ENCODE measurements around the gene NSD2. TPM values are rescaled to one million over a fixed set of nuclear protein-coding genes. Genes with fewer than 3 reads are reported as not detected.

The NSD2 gene
- polyA plus RNA-seq, 1 donor (not counting 4 experiments of a cell fraction or from before 2014, with no cell fraction given) = 22.6 TPM

GRCh38 chr4:1870328-1870577, 940 bp upstream of the NSD2 start:
- Histone ChIP-seq H3K9me3 (ENCODE audit: control insufficient read depth, low read depth, low read length) (no peaks in the 10 kb centered on the region), H4K20me1 (ENCODE audit: control insufficient read depth, extremely low read depth, insufficient read depth, low read length) (no peaks in the 10 kb centered on the region), H3K79me2 (ENCODE audit: control insufficient read depth, insufficient read depth, low read length) (peaks cover 35% of the 10 kb centered on the region), H3K9me1 (ENCODE audit: control insufficient read depth, extremely low read depth, insufficient read depth, low read length) (no peaks in the 10 kb centered on the region), H3K27me3 (ENCODE audit: control insufficient read depth, extremely low read depth, insufficient read depth, low read length) (peaks cover 4% of the 10 kb centered on the region), H3K4me3 (ENCODE audit: control insufficient read depth in 2 of 3, extremely low read depth in 1 of 3, insufficient read depth in 2 of 3, low read depth in 1 of 3, low read length in 3 of 3) (peak overlapping the region; percentile 66 to 75 (median 72)), H2AFZ (ENCODE audit: control insufficient read depth, low read length) (peak overlapping the region; percentile 90), H3K4me1 (ENCODE audit: control insufficient read depth, extremely low read depth, insufficient read depth, low read length) (peaks cover 28% of the 10 kb centered on the region), H3K9ac (ENCODE audit: control insufficient read depth, extremely low read depth, insufficient read depth, low read length) (peak overlapping the region; percentile 86), H3K27ac (ENCODE audit: control insufficient read depth, insufficient read depth, low read length) (peak overlapping the region; percentile 86), H3K36me3 (ENCODE audit: control insufficient read depth in 2 of 2, extremely low read depth in 1 of 2, insufficient read depth in 2 of 2, low read length in 2 of 2) (no peaks in the 10 kb centered on the region), H3K4me2 (ENCODE audit: control insufficient read depth, extremely low read depth, insufficient read depth, low read depth, low read length) (peak overlapping the region; percentile 93)
- dilution Hi-C loops (cut with MboI; ENCODE audit: extremely low pct_ligation_motif_present, low sequenced_read_pairs) = no loop called here
- DNase-seq (ENCODE audit: low read depth, low spot score) = no peak
- no peak for FAIRE-seq
- TF ChIP-seq EZH2 (IDR thresholded peaks at IDR 0.05; ENCODE audit: low read length) = no peak
- TF ChIP-seq CTCF (optimal IDR thresholded peaks at IDR 0.05 in 1 of 3, IDR thresholded peaks at IDR 0.05 in 1 of 3, conservative IDR thresholded peaks at IDR 0.05 in 1 of 3; ENCODE audit: extremely low read depth in 1 of 3, insufficient read depth in 2 of 3, low read length in 3 of 3) = no peak

- dilution Hi-C loops (cut with MboI; ENCODE audit: extremely low pct_ligation_motif_present, low sequenced_read_pairs) = no loop called here
- peak overlapping the region; percentile 51 to 86 (median 72) for H3K4me3 ChIP-seq (ENCODE audit: control insufficient read depth in 2 of 3, extremely low read depth in 1 of 3, insufficient read depth in 2 of 3, low read depth in 1 of 3, low read length in 3 of 3)
Measured at GRCh38 chr4:1871471-1872021, 353 bp downstream of the NSD2 start.

GRCh38 chr4:1872870-1873269, 1.7 kb downstream of the NSD2 start:
- Histone ChIP-seq H3K27ac (ENCODE audit: control insufficient read depth, insufficient read depth, low read length) (peak overlapping the region; percentile 78), H3K9me1 (ENCODE audit: control insufficient read depth, extremely low read depth, insufficient read depth, low read length) (no peaks in the 10 kb centered on the region), H4K20me1 (ENCODE audit: control insufficient read depth, extremely low read depth, insufficient read depth, low read length) (no peaks in the 10 kb centered on the region), H2AFZ (ENCODE audit: control insufficient read depth, low read length) (peak overlapping the region; percentile 50), H3K9ac (ENCODE audit: control insufficient read depth, extremely low read depth, insufficient read depth, low read length) (peak overlapping the region; percentile 74), H3K27me3 (ENCODE audit: control insufficient read depth, extremely low read depth, insufficient read depth, low read length) (no peaks in the 10 kb centered on the region), H3K4me1 (ENCODE audit: control insufficient read depth, extremely low read depth, insufficient read depth, low read length) (peaks cover 28% of the 10 kb centered on the region), H3K4me2 (ENCODE audit: control insufficient read depth, extremely low read depth, insufficient read depth, low read depth, low read length) (peak overlapping the region; percentile 82), H3K36me3 (ENCODE audit: control insufficient read depth in 2 of 2, extremely low read depth in 1 of 2, insufficient read depth in 2 of 2, low read length in 2 of 2) (no peaks in the 10 kb centered on the region), H3K4me3 (ENCODE audit: control insufficient read depth in 2 of 3, extremely low read depth in 1 of 3, insufficient read depth in 2 of 3, low read depth in 1 of 3, low read length in 3 of 3) (peak overlapping the region in 2 of 3 experiments; percentile 67 to 86), H3K79me2 (ENCODE audit: control insufficient read depth, insufficient read depth, low read length) (peaks cover 60% of the 10 kb centered on the region), H3K9me3 (ENCODE audit: control insufficient read depth, low read depth, low read length) (no peaks in the 10 kb centered on the region)
- no peak for DNase-seq (ENCODE audit: low read depth, low spot score)
- FAIRE-seq = peak; percentile 93
- TF ChIP-seq CTCF (optimal IDR thresholded peaks at IDR 0.05 in 1 of 3, IDR thresholded peaks at IDR 0.05 in 1 of 3, conservative IDR thresholded peaks at IDR 0.05 in 1 of 3; ENCODE audit: extremely low read depth in 1 of 3, insufficient read depth in 2 of 3, low read length in 3 of 3) (no peak), EZH2 (IDR thresholded peaks at IDR 0.05; ENCODE audit: low read length) (no peak)
- dilution Hi-C loops (cut with MboI; ENCODE audit: extremely low pct_ligation_motif_present, low sequenced_read_pairs) = no loop called here

More at GRCh38 chr4:1871471-1872021, 353 bp downstream of the NSD2 start:
- no peak overlapping the region for H2AFZ ChIP-seq (ENCODE audit: control insufficient read depth, low read length)
- H3K79me2 ChIP-seq (ENCODE audit: control insufficient read depth, insufficient read depth, low read length) = peaks cover 47% of the 10 kb centered on the region
- no peak overlapping the region for H3K4me2 ChIP-seq (ENCODE audit: control insufficient read depth, extremely low read depth, insufficient read depth, low read depth, low read length)
- H3K9me3 ChIP-seq (ENCODE audit: control insufficient read depth, low read depth, low read length) = no peaks in the 10 kb centered on the region
- H3K36me3 ChIP-seq (ENCODE audit: control insufficient read depth in 2 of 2, extremely low read depth in 1 of 2, insufficient read depth in 2 of 2, low read length in 2 of 2) = no peaks in the 10 kb centered on the region
- FAIRE-seq (no peak), DNase-seq (ENCODE audit: low read depth, low spot score) (no peak)
- H3K9me1 ChIP-seq (ENCODE audit: control insufficient read depth, extremely low read depth, insufficient read depth, low read length) = no peaks in the 10 kb centered on the region
- H3K4me1 ChIP-seq (ENCODE audit: control insufficient read depth, extremely low read depth, insufficient read depth, low read length) = peaks cover 28% of the 10 kb centered on the region
- H3K9ac ChIP-seq (ENCODE audit: control insufficient read depth, extremely low read depth, insufficient read depth, low read length) = peak overlapping the region; percentile 74
- peaks cover 4% of the 10 kb centered on the region for H3K27me3 ChIP-seq (ENCODE audit: control insufficient read depth, extremely low read depth, insufficient read depth, low read length)
- H3K27ac ChIP-seq (ENCODE audit: control insufficient read depth, insufficient read depth, low read length) = peak overlapping the region; percentile 39
- no peaks in the 10 kb centered on the region for H4K20me1 ChIP-seq (ENCODE audit: control insufficient read depth, extremely low read depth, insufficient read depth, low read length)
- no peak for TF ChIP-seq EZH2 (IDR thresholded peaks at IDR 0.05; ENCODE audit: low read length)
